Measurements from ENCODE around the gene CA5A. TPM values are rescaled to one million over a fixed set of nuclear protein-coding genes. Genes with fewer than 3 reads are reported as not detected.

Gene CA5A
- total RNA-seq, 1 experiment from 2014 or later: not detected

DNA sequence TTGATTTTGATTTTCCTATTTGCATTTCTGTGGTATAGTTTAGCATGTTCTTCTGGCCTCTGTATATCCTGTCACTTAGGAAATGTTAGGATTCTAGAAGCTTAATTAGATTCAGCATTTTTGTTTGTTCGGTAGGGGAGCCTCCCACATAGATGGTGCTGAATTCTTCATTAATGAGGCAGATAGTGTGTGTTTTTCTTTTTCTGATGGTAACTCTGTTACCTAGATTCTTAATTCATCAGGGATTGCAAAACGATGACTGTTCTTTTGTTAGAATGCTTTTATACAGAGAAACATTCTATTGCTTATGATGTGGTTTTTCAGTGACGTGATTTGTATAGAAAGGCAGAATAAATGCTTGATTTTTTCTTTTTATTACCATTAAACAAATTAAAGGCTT lies 33.9 kb upstream of the CA5A start:
- Mint-ChIP-seq H3K4me3 (ENCODE audit: low read depth, unreplicated experiment) (no peak overlapping the region), H3K4me1 (ENCODE audit: low read depth, unreplicated experiment) (peaks cover 9% of the 10 kb centered on the region), H3K27ac (ENCODE audit: unreplicated experiment) (no peak overlapping the region), H3K9me3 (ENCODE audit: low read depth, unreplicated experiment) (peaks cover 9% of the 10 kb centered on the region), H3K36me3 (ENCODE audit: insufficient read depth, unreplicated experiment) (peaks cover 7% of the 10 kb centered on the region), H3K27me3 (ENCODE audit: unreplicated experiment) (no peaks in the 10 kb centered on the region)
- no TSS peak for BruUV-seq (replicated peaks)
- CTCF ChIA-PET: interaction anchor here (0.7 kb wide), 1 partner anchor 8 kb away, joined by 5 read pairs; no protein-coding TSS in a partner anchor
- intact Hi-C loops (cut with micrococcal nuclease; ENCODE audit: unreplicated experiment): no loop called here
- TF ChIP-seq, protein P1, sequence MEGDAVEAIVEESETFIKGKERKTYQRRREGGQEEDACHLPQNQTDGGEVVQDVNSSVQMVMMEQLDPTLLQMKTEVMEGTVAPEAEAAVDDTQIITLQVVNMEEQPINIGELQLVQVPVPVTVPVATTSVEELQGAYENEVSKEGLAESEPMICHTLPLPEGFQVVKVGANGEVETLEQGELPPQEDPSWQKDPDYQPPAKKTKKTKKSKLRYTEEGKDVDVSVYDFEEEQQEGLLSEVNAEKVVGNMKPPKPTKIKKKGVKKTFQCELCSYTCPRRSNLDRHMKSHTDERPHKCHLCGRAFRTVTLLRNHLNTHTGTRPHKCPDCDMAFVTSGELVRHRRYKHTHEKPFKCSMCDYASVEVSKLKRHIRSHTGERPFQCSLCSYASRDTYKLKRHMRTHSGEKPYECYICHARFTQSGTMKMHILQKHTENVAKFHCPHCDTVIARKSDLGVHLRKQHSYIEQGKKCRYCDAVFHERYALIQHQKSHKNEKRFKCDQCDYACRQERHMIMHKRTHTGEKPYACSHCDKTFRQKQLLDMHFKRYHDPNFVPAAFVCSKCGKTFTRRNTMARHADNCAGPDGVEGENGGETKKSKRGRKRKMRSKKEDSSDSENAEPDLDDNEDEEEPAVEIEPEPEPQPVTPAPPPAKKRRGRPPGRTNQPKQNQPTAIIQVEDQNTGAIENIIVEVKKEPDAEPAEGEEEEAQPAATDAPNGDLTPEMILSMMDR (IDR thresholded peaks at IDR 0.05; ENCODE audit: unreplicated experiment): no peak
- no peak for DNase-seq

DNA sequence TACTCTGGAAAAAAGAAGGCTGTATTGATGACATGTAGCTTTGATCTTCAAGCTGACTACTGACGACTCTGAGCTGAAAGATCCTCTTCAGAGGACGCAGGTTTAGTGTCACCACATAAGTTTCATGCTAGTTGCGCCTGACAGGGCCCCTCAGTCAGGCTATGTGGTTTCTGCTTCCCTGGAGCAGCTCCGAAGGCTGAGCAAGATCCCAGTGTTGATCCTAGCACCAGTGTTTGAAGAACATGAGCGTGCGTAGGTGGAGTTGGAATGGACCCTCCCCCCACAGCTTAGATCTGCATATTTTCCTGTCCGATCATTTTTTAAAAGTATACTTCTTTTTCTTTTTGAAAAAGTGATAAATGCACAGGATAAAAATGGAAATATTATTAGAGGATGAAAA lies 32.2 kb upstream of the CA5A start:
- Mint-ChIP-seq H3K36me3 (ENCODE audit: insufficient read depth, unreplicated experiment) (peaks cover 7% of the 10 kb centered on the region), H3K9me3 (ENCODE audit: low read depth, unreplicated experiment) (peaks cover 9% of the 10 kb centered on the region), H3K27ac (ENCODE audit: unreplicated experiment) (no peak overlapping the region), H3K4me1 (ENCODE audit: low read depth, unreplicated experiment) (peaks cover 9% of the 10 kb centered on the region), H3K4me3 (ENCODE audit: low read depth, unreplicated experiment) (no peak overlapping the region), H3K27me3 (ENCODE audit: unreplicated experiment) (no peaks in the 10 kb centered on the region)
- no TSS peak for BruUV-seq (replicated peaks)
- TF ChIP-seq, protein P1 (IDR thresholded peaks at IDR 0.05; ENCODE audit: unreplicated experiment): no peak
- CTCF ChIA-PET: no interaction called here
- no peak for DNase-seq
- intact Hi-C loops (cut with micrococcal nuclease; ENCODE audit: unreplicated experiment): no loop called here

DNA sequence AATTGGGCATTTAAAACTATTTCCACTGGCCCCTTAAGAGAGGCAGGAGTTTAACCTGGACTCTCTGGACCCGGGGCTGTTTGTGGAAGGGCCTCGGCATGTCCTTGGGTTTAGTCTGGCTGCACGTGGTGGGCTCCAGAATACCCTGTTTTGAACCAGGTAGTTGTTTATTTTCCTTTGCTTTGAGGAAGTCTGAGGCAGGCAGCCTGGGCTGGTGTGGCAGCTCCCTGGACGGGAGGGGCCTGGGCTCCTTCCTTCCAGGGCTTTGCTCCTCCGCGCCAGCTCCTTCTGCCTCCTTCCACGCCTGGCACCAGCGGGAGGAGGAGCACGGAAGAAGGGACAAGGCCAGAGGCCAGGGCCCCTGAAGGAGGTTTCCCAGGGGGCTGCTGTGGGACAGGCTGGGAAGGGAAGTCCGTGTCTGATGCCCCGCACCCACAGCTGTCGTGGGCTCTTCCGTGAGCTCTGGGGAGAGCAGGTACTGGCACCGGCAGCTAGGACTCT lies 30.4 kb upstream of the CA5A start:
- DNase-seq: peak; percentile 59
- CTCF ChIA-PET: interaction anchor here (0.6 to 0.7 kb wide), 4 partner anchors 29 to 537 kb away, joined by 3 to 4 read pairs (median 3); partner anchors contain the start of gene KLHDC4
- peak overlapping the region; percentile 65 for H3K4me3 Mint-ChIP-seq (ENCODE audit: low read depth, unreplicated experiment)
- peaks cover 9% of the 10 kb centered on the region for H3K4me1 Mint-ChIP-seq (ENCODE audit: low read depth, unreplicated experiment)
- TF ChIP-seq, protein P1 (IDR thresholded peaks at IDR 0.05; ENCODE audit: unreplicated experiment): no peak
- intact Hi-C loops (cut with micrococcal nuclease; ENCODE audit: unreplicated experiment): no loop called here
- peaks cover under 1% of the 10 kb centered on the region for H3K36me3 Mint-ChIP-seq (ENCODE audit: insufficient read depth, unreplicated experiment)
- H3K9me3 Mint-ChIP-seq (ENCODE audit: low read depth, unreplicated experiment): peaks cover 6% of the 10 kb centered on the region
- BruUV-seq (replicated peaks): no TSS peak
- no peaks in the 10 kb centered on the region for H3K27me3 Mint-ChIP-seq (ENCODE audit: unreplicated experiment)
- peak overlapping the region; percentile 53 for H3K27ac Mint-ChIP-seq (ENCODE audit: unreplicated experiment)

DNA sequence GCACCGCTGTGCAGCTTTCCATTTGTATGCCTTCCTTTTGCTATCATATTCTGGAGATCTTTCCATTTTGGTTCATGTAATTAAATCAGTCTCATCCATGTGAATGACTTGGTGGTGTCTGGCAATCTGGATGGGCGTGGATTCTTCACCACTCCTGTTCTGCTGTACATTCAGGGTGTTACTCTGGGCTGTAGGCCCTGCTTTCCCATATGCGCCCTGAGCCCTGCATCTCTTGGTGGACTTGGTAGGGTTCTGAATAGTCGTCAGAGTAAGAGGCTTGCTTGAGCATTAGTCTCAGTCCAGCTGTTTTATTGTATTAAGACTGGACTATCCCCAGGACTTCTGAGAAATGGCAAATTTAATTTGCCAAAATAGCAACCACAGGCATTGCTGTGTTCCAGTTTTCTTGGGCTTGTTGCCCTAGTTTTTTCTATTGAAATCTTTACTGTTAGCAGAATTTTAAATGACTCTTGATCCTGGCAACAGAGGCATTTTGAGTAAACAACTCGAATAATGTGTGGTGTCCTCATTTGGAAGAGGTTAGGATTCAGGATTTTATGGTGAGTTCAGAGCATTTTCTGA lies 29.8 kb upstream of the CA5A start:
- TF ChIP-seq, protein P1 (IDR thresholded peaks at IDR 0.05; ENCODE audit: unreplicated experiment): no peak
- CTCF ChIA-PET: interaction anchor here (0.6 kb wide), 1 partner anchor 537 kb away, joined by 3 read pairs; no protein-coding TSS in a partner anchor
- intact Hi-C loops (cut with micrococcal nuclease; ENCODE audit: unreplicated experiment): no loop called here
- H3K27ac Mint-ChIP-seq (ENCODE audit: unreplicated experiment): peak overlapping the region; percentile 53
- H3K9me3 Mint-ChIP-seq (ENCODE audit: low read depth, unreplicated experiment): peaks cover 2% of the 10 kb centered on the region
- peak overlapping the region; percentile 65 for H3K4me3 Mint-ChIP-seq (ENCODE audit: low read depth, unreplicated experiment)
- DNase-seq: no peak
- H3K36me3 Mint-ChIP-seq (ENCODE audit: insufficient read depth, unreplicated experiment): no peaks in the 10 kb centered on the region
- peaks cover 9% of the 10 kb centered on the region for H3K4me1 Mint-ChIP-seq (ENCODE audit: low read depth, unreplicated experiment)
- no TSS peak for BruUV-seq (replicated peaks)
- H3K27me3 Mint-ChIP-seq (ENCODE audit: unreplicated experiment): no peaks in the 10 kb centered on the region
